OCI-LY1 (cell line): ENCODE measurements around the gene HCN1.

ENCODE experiments used
- EZH2 ChIP-seq: fragments of 200-600 bp; sonication (generic), shearing (Covaris generic); IDR thresholded peaks from 2 replicates; pipeline ENCODE4 v1.8.0; 2017; ENCODE audit warnings: borderline replicate concordance, mixed run types, mild to moderate bottlenecking, antibody characterized with exemption, low read length, moderate library complexity, mixed read lengths
- TF ChIP-seq, protein P1 (sequence below): fragments of 200-600 bp; sonication (generic), shearing (Covaris generic); IDR thresholded peaks from 2 replicates; pipeline ENCODE4 v1.5.1; 2017; ENCODE audit warnings: mild to moderate bottlenecking, antibody characterized with exemption, low read length, moderate library complexity, mixed read lengths

DNA sequence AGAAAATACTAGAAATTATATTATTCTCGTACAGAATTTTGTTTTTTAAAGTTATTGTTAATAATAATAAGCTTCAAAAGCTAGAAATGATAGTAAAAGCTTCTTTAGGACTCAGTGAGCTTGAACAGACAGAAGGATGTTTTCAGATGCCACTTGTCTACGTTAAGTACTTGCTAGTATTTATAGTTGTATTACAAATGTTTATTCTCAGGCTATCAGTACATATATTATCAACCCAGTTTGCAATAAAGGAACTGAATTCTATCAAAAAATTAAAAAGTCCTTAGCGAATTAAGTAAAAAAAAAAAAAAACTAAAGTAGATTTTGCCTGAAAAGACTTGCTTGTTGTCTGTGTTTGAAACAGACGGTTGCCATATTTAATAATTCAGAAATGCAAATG lies 23.9 kb downstream of the HCN1 start:
- TF ChIP-seq, protein P1, sequence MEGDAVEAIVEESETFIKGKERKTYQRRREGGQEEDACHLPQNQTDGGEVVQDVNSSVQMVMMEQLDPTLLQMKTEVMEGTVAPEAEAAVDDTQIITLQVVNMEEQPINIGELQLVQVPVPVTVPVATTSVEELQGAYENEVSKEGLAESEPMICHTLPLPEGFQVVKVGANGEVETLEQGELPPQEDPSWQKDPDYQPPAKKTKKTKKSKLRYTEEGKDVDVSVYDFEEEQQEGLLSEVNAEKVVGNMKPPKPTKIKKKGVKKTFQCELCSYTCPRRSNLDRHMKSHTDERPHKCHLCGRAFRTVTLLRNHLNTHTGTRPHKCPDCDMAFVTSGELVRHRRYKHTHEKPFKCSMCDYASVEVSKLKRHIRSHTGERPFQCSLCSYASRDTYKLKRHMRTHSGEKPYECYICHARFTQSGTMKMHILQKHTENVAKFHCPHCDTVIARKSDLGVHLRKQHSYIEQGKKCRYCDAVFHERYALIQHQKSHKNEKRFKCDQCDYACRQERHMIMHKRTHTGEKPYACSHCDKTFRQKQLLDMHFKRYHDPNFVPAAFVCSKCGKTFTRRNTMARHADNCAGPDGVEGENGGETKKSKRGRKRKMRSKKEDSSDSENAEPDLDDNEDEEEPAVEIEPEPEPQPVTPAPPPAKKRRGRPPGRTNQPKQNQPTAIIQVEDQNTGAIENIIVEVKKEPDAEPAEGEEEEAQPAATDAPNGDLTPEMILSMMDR, result no peak
- TF ChIP-seq EZH2, result no peak
